HG03378 (cell line): ENCODE data around the gene PBXIP1.
A peak's percentile ranks its signal among the peaks of the same experiment; 100 is the strongest.

Experiments
- ATAC-seq: cut with Tn5 transposase; IDR thresholded peaks from one replicate; pipeline ENCODE4 v1.9.1; 2021; ENCODE audit warnings: mild to moderate bottlenecking, moderate library complexity; ENCODE audit not compliant: unreplicated experiment

PBXIP1 gene

DNA sequence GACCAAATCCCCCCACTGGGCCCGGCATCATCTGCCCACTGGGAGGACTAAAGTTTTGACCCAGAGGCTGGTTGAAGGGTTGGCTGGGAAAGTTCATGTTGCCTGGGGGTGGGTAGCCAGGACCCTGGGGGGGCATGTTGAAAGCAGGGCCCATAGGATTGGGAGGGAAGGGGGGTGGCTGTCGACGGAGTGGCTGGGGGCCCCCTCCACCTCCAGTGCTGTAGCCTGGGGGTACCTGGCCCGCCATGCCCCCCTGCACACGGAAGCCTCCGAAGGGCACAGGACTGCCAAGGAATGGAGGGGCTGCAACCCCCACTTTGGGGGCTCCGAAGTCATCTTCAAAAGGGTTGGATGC lies 3.5 kb upstream of the PBXIP1 start:
- ATAC-seq = no peak

DNA sequence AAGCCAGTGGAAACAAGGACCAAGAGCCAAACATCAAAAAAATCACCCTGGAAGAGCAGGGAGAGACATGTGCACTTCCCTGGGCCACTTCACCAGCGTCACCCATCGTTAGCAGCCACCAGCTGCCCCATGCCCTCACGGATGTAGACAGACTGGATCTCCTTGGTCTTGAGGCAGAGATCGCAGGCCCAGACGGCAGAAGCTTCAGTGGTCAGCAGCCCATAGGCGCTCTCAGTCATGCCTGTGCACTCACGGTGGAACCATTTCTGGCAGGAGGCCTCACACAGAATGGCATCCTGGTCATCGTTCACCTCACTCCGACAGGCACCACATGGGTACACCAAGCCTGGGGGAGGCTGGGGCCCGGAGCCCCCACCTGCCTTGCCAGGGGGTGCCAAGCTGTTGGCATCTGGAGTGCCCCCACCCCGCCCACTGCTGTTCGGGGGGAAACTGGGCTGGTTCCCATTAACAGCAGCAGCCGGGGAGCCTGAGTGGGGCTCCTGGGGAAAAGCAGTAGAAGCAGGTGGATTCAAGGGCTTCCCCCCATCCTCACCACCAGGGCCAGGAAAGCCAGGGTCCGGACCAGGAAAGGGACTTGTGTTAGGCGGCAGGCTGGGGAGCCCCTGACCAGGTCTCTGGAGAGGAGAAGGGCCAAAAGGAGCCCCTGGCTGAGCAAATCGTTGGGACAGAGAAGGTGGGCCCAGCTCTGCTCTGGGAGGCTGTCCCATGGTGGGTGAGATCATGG lies 3.0 kb upstream of the PBXIP1 start:
- no peak for ATAC-seq

DNA sequence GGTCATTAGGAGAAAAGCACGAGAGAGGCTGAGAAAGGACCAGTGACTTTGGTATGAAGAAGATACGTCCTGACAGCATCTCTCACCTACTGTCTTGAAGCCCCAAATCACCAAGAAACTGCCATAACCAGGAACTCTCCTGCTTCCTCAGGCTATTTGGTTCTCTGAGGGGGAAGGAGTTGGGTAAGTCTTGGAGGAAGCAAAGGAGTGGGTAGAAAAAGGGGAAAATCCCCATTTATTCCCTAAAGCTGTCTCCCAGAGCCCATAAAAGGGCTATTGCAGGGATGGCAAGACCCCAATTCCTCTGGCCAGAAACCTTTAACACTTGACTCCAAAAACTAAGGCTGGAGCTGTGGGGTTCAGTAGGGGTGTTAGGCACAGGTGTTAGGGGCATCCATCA lies 2.1 kb upstream of the PBXIP1 start:
- no peak for ATAC-seq

- ATAC-seq = no peak
Measured at GRCh38 chr1:154957091-154957657, 1.3 kb upstream of the PBXIP1 start.

GRCh38 chr1:154956544-154956941 lies 644 bp upstream of the PBXIP1 start:
- ATAC-seq = no peak

GRCh38 chr1:154955039-154955717 lies 721 bp downstream of the PBXIP1 start:
- ATAC-seq = peak; percentile 53

GRCh38 chr1:154954541-154954940 lies 1.4 kb downstream of the PBXIP1 start:
- ATAC-seq = no peak

- no peak for ATAC-seq
Measured at GRCh38 chr1:154953611-154954038, 2.3 kb downstream of the PBXIP1 start.

GRCh38 chr1:154952664-154953063 lies 3.2 kb downstream of the PBXIP1 start:
- no peak for ATAC-seq

DNA sequence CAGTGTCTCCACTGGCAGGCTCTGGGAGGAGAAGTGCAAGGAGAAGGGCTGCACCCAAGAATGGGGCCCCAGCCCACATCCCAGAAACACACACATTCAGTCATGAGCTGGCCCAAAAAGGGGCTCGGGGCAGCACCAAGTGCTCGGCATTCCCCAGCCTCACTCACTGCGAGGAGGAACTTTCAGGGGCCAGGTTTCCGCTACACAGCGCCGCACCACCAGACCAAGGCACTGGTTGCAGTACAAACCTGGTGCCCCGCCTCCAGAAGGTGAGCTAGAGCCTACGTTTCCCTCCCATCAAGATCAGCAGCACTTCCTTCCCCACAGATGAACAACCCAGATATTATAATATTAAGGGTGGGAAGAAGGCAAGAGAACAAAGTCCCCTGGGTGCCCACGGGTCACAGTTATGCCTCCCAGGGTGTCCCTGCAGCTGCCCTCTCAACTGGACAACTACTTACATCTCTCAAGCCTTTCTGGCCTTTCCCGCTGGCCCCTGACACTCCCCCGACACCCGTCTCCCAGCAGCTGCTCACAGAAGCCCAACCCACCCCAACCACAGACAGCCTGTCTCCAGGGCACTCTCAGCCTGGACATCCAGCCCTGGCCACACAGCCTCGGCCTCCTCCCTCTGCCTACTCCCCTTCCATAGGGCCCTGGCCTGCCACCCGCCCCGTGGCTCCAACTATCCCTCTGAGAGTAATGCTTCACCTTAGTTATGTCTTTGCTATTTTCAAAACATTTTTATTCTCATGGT lies 3.8 kb downstream of the PBXIP1 start:
- ATAC-seq = no peak

DNA sequence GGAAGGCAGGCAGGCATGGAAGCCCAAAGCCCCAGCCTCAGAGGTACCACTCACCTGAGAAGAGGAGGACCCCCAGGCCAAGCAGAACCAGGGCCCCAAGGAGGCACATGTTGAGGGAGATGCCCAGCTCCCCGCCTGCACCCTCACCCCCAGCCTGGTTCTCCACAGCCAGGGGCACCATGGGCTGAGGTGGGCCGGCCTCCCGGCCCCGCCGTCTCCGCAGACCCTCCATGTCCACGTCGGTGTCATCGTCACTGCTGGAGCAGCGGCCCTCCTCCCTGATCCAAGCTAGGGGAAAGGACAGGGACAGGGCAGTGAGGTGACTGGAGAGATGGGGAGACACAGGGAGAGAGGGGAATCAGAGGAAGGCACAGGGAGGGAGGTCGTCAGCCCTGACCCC lies 7.8 kb downstream of the PBXIP1 start:
- no peak for ATAC-seq

- no peak for ATAC-seq
Measured at GRCh38 chr1:154945962-154946850, 9.7 kb downstream of the PBXIP1 start.

DNA sequence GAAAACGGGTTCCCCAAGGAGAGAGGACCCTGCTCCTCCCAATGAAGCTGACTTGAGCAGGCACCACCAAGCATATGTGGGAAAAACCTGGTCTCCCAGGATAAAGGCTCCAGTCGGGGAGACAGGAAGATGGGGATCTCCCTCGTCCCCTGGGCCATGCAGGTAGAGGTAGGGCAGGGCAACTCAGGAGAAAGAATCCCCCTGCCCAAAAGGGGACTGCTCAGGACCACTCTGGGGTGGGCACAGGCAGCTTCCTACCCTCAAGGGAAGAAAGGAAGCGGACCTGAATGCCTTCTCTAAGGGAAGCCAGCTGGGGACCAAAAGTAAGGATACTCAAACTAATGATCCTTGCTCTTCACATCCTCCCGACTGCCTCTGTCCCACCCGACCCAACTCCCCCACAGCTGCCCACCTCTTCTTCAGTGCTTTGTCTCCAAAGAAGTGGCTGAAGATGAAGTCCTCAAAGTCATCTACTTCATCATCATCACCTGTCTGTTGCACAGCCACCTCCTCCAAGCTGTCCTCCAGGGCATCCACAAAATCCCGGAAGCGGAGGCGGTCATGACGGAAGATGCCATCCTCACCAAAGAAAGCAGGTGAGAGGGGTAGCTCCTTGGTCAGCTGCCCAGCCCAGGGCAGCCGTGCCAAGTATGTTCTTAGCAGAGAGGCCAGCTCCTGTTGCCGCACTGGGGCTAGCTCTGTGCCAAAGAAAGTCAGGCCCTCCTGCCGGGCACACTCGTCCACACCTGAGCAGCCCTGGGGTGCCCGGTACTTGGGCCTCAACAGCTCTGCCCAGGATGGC lies 10.5 kb downstream of the PBXIP1 start:
- no peak for ATAC-seq

- no peak for ATAC-seq
Measured at GRCh38 chr1:154944401-154945159, 11.3 kb downstream of the PBXIP1 start.

- ATAC-seq = no peak
Measured at GRCh38 chr1:154943649-154944400, 12.1 kb downstream of the PBXIP1 start.

DNA sequence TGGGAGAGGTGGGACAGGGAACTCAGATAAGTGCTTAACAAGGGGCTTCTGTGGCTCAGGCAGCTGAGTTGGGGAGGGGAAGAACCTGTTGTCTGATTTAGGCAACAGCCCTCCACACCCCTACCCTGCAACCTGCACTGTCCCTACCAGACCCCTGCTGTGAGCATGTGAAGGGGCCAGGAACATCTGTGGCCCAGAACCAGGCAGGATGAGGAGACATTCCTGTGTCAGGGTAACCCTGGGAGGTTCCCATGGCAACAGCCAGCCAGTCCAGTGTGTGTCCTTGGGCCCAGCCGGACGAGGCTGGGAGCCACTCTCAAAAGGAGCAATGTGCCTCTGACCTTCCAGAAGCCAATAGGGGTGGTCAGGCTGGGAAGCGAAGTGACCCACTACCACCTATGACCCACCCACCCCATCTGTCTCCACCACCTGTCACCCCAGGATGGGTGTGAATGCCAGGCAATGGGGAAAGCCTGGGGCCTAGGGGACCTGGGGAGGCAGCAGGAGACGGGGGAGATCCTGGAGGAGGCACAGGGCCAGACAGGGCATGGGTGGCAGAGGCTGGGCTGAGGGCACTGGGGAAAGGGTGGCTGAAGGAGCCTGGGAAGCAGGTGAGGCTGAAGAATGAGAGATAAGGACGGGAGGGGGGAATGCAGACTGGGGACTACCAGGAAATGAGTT lies 14.4 kb downstream of the PBXIP1 start:
- no peak for ATAC-seq

- no peak for ATAC-seq
Measured at GRCh38 chr1:154940651-154941194, 15.2 kb downstream of the PBXIP1 start.

DNA sequence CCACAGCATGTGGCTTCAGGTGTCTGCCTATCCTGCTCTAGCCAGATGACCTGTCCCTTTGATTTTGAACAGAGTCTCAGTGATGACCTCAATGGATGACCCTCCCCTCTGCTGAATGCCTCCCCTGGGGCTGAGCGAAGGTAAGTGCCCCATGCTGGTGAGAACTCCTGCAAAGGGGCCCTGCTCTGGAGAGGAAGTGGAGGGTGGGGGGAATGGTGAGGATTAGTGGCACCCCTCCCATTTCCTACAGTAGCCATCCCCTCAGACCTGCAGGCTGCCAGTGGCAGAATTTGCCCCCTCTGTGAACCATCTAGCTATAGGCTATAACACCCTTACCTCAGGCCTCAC lies 15.7 kb downstream of the PBXIP1 start:
- no peak for ATAC-seq
